Colon (tissue), 2 donors: Measurements from ENCODE around the gene UST.
"Not testable (repeated sequence)": the region's sequence is repeated elsewhere in the genome, so short reads cannot be mapped to it uniquely, and the experiment has no call there.

Experiments used
- FAIRE-seq: peaks from 2 replicates; lab custom pipeline; 2012; peaks lifted over from hg19 to GRCh38; lab: Jason Lieb, UNC
- donor health status: control.
- donor health status: control.

The UST gene

GRCh38 chr6:148765898-148766808 is 19.3 kb downstream of the UST start:
- no peak for FAIRE-seq

GRCh38 chr6:148768646-148769270 is 21.9 kb downstream of the UST start:
- no peak for FAIRE-seq

GRCh38 chr6:148769304-148769968 is 22.6 kb downstream of the UST start:
- no peak for FAIRE-seq

- FAIRE-seq, result no peak
These were observed 23.8 kb downstream of the UST start for GRCh38 chr6:148770408-148771211.

GRCh38 chr6:148771212-148771601 is 24.4 kb downstream of the UST start:
- FAIRE-seq, result no peak

- FAIRE-seq, result no peak
These were observed 25.2 kb downstream of the UST start for GRCh38 chr6:148771896-148772554.

GRCh38 chr6:148775161-148775560 is 28.3 kb downstream of the UST start:
- FAIRE-seq, result no peak

GRCh38 chr6:148776321-148777308 is 29.8 kb downstream of the UST start:
- FAIRE-seq, result no peak

GRCh38 chr6:148779142-148779562 is 32.3 kb downstream of the UST start:
- FAIRE-seq, result no peak

GRCh38 chr6:148780423-148780822 is 33.6 kb downstream of the UST start:
- not testable (repeated sequence) for FAIRE-seq

- no peak for FAIRE-seq
These were observed 34.1 kb downstream of the UST start for GRCh38 chr6:148780918-148781436.

- no peak for FAIRE-seq
These were observed 43.1 kb downstream of the UST start for GRCh38 chr6:148789948-148790347.

- FAIRE-seq, result no peak
These were observed 43.6 kb downstream of the UST start for GRCh38 chr6:148790404-148790803.

- no peak for FAIRE-seq
These were observed 44.0 kb downstream of the UST start for GRCh38 chr6:148790817-148791216.

- no peak for FAIRE-seq
These were observed 44.5 kb downstream of the UST start for GRCh38 chr6:148791372-148791771.

GRCh38 chr6:148793721-148794120 is 46.9 kb downstream of the UST start:
- FAIRE-seq, result no peak

GRCh38 chr6:148794797-148795196 is 48.0 kb downstream of the UST start:
- no peak for FAIRE-seq

GRCh38 chr6:148795563-148795962 is 48.7 kb downstream of the UST start:
- no peak for FAIRE-seq

GRCh38 chr6:148799647-148800046 is 52.8 kb downstream of the UST start:
- FAIRE-seq, result no peak

GRCh38 chr6:148800536-148800935 is 53.7 kb downstream of the UST start:
- no peak for FAIRE-seq
